Liver (tissue), 9 donors: Measurements from ENCODE around the gene PDP2. TPM values are rescaled to one million over a fixed set of nuclear protein-coding genes. Genes with fewer than 3 reads are reported as not detected.
A peak's percentile ranks its signal among the peaks of the same experiment; 100 is the strongest.
"Not testable (repeated sequence)": the region's sequence is repeated elsewhere in the genome, so short reads cannot be mapped to it uniquely, and the experiment has no call there.

ENCODE experiments used
- DNase-seq: peaks from one replicate; pipeline ENCODE4 v3.0.0-alpha.2; 2017; ENCODE audit warnings: low spot score
- H3K27ac ChIP-seq, 2 donors: one replicate each; pipeline ENCODE4 v1.7.0; 2013; ENCODE audit warnings: inconsistent platforms in 2 of 2, low read length in 2 of 2, control low read depth in 1 of 2, low read depth in 1 of 2, mild to moderate bottlenecking in 1 of 2
- H3K27me3 ChIP-seq, 4 donors: one replicate each; pipeline versions ENCODE4 v1.6.1 to v1.7.0; 2013; ENCODE audit warnings: low read length in 3 of 4, inconsistent platforms in 1 of 4, mild to moderate bottlenecking in 1 of 4, moderate library complexity in 1 of 4; ENCODE audit not compliant: control insufficient read depth in 4 of 4, insufficient read depth in 4 of 4
- H3K36me3 ChIP-seq, 4 donors: one replicate each; pipeline versions ENCODE4 v1.6.1 to v1.7.0; 2013; ENCODE audit warnings: low read length in 3 of 4, mild to moderate bottlenecking in 3 of 4, low read depth in 1 of 4, moderate library complexity in 1 of 4; ENCODE audit not compliant: control insufficient read depth in 4 of 4, insufficient read depth in 3 of 4
- H3K4me1 ChIP-seq, 4 donors: one replicate each; pipeline versions ENCODE4 v1.6.1 to v1.7.0; 2013; ENCODE audit warnings: low read length in 3 of 4, mild to moderate bottlenecking in 3 of 4, moderate library complexity in 1 of 4; ENCODE audit not compliant: control insufficient read depth in 4 of 4, insufficient read depth in 4 of 4
- H3K4me3 ChIP-seq, 3 donors: one replicate each; pipeline versions ENCODE4 v1.6.1 to v1.7.0; 2013; ENCODE audit warnings: low read length in 3 of 3, control low read depth in 1 of 3, low read depth in 1 of 3, mild to moderate bottlenecking in 1 of 3
- H3K9ac ChIP-seq, 2 donors: one replicate each; pipeline ENCODE4 v1.7.0; 2013; ENCODE audit warnings: low read length in 2 of 2, mild to moderate bottlenecking in 2 of 2, moderate library complexity in 2 of 2, control low read depth in 1 of 2, low read depth in 1 of 2
- H3K9me3 ChIP-seq, 4 donors: one replicate each; pipeline versions ENCODE4 v1.6.1 to v1.7.0; 2013; ENCODE audit warnings: low read length in 3 of 4; ENCODE audit not compliant: control insufficient read depth in 4 of 4
- ATF3 ChIP-seq: IDR thresholded peaks from 2 replicates; pipeline ENCODE4 v1.6.1; 2016; ENCODE audit warnings: antibody characterized with exemption
- FOXA1 ChIP-seq: IDR thresholded peaks from 2 replicates; pipeline ENCODE4 v1.6.1; 2016; ENCODE audit warnings: antibody characterized with exemption
- FOXA2 ChIP-seq: IDR thresholded peaks from 2 replicates; pipeline ENCODE4 v1.6.1; 2016; ENCODE audit warnings: antibody characterized with exemption
- GABPA ChIP-seq, 2 donors: IDR thresholded peaks in 1 of 2; conservative IDR thresholded peaks in 1 of 2; 2 replicates each; pipeline ENCODE4 v1.6.1; 2016; ENCODE audit warnings: antibody characterized with exemption in 2 of 2, mild to moderate bottlenecking in 1 of 2, moderate library complexity in 1 of 2
- HNF4A ChIP-seq, 2 donors: conservative IDR thresholded peaks; 2 replicates each; pipeline ENCODE4 v1.6.1; 2016; ENCODE audit warnings: antibody characterized with exemption in 2 of 2, mild to moderate bottlenecking in 2 of 2
- JUND ChIP-seq, 2 donors: IDR thresholded peaks; 2 replicates each; pipeline ENCODE4 v1.6.1; 2016; ENCODE audit warnings: antibody characterized with exemption in 2 of 2
- NR2F2 ChIP-seq: IDR thresholded peaks from 2 replicates; pipeline ENCODE4 v1.6.1; 2016; ENCODE audit warnings: antibody characterized with exemption
- RAD21 ChIP-seq, 2 donors: IDR thresholded peaks; 2 replicates each; pipeline ENCODE4 v1.6.1; 2016; ENCODE audit warnings: antibody characterized with exemption in 2 of 2, mild to moderate bottlenecking in 2 of 2
- RXRA ChIP-seq, 2 donors: IDR thresholded peaks; 2 replicates each; pipeline ENCODE4 v1.6.1; 2017 to 2018; ENCODE audit warnings: antibody characterized with exemption in 2 of 2, mild to moderate bottlenecking in 1 of 2
- SP1 ChIP-seq: IDR thresholded peaks from 2 replicates; pipeline ENCODE4 v1.6.1; 2018; ENCODE audit warnings: antibody characterized with exemption, mild to moderate bottlenecking
- TAF1 ChIP-seq: conservative IDR thresholded peaks from 2 replicates; pipeline ENCODE4 v1.6.1; 2016; ENCODE audit warnings: antibody characterized with exemption, mild to moderate bottlenecking
- YY1 ChIP-seq: IDR thresholded peaks from 2 replicates; pipeline ENCODE4 v1.6.1; 2016; ENCODE audit warnings: antibody characterized with exemption, mild to moderate bottlenecking
- ZBTB33 ChIP-seq: IDR thresholded peaks from 2 replicates; pipeline ENCODE4 v1.6.1; 2016; ENCODE audit warnings: antibody characterized with exemption
- WGBS: extraction: QIAGEN DNeasy Blood & Tissue Kit; methylation state at CpG from one replicate; pipeline ENCODE4 v1.1.7; 2013; 5-methylcytosine and 5-hydroxymethylcytosine counted together
- polyA plus RNA-seq, 2 donors: library from polyadenylated mRNA; stranded (reverse) in 1 of 2; unstranded in 1 of 2; fragments of 200-250 nt in 1 of 2; fragments of >200 nt in 1 of 2; fragmentation: Nextera tagmentation in 1 of 2; extraction: Ambion mirVana in 1 of 2; gene quantifications; one replicate each; pipeline versions ENCODE4 v1.2.1 to v1.2.3, GENCODE V29; 2013 to 2015
- total RNA-seq, 2 donors: library from RNA; depleted of rRNA; stranded (reverse); fragments of >200 nt; gene quantifications; one replicate each; pipeline ENCODE4 v1.2.3, GENCODE V29; 2014
- TF ChIP-seq, protein P1 (sequence below): fragments of 150-350 bp; IDR thresholded peaks from 2 replicates; pipeline ENCODE4 v1.5.1; 2017; ENCODE audit warnings: improper control_type of control experiment, low read depth, low read length; ENCODE audit not compliant: missing input control
- donor health status: healthy.
- donor health status: healthy.
- donor health status: healthy.
- donor health status: healthy.
- donor health status: healthy.

The PDP2 gene
- total and polyA plus RNA-seq, 4 donors = 2.3 to 9.4 (median 6.1) TPM

DNA sequence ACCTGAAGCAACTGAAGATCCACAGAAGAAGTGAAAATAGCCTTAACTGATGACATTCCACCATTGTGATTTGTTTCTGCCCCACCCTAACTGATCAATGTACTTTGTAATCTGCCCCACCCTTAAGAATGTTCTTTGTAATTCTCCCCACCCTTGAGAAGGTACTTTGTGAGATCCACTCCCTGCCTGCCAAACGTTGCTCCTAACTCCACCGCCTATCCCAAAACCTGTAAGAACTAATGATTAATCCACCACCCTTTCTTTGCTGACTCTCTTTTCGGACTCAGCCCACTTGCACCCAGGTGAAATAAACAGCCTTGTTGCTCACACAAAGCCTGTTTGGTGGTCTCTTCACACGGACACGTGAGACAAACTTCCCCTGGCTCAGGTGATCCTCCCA lies 16.4 kb downstream of the PDP2 start:
- H3K27me3 ChIP-seq, H3K9me3 ChIP-seq, H3K36me3 ChIP-seq, H3K27ac ChIP-seq, H3K9ac ChIP-seq, DNase-seq, H3K4me3 ChIP-seq: not testable (repeated sequence)
- 72% methylated on average over 5 of the region's 5 CpGs for WGBS
- peaks cover 7 to 22% (median 17%) of the 10 kb centered on the region in 4 donors for H3K4me1 ChIP-seq

DNA sequence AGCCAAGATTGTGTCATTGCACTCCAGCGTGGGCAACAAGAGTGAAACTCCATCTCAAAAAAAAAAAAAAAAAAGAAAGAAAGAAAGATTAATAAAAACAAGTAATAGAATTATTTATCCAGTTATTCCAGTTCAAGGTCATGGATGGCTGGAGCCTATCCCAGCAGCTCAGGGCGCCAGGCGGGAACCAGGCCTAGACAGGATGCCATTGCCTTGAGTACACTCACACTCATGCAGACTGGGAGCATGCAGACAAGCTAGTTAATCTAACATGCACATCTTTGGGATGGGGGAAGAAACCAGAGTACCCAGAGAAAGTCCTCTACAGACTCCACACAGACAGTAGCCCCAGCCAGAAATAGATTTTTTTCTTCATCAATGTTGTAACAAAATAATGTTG lies 17.9 kb downstream of the PDP2 start:
- Histone ChIP-seq H3K27ac (no peak overlapping the region), H3K27me3 (no peaks in the 10 kb centered on the region), H3K4me1 (peaks cover 6 to 22% (median 17%) of the 10 kb centered on the region in 4 donors), H3K9ac (no peak overlapping the region), H3K36me3 (no peaks in the 10 kb centered on the region), H3K9me3 (no peaks in the 10 kb centered on the region), H3K4me3 (no peak overlapping the region)
- TF ChIP-seq HNF4A (conservative IDR thresholded peaks at IDR 0.05) = no peak
- no peak for TF ChIP-seq FOXA2
- TF ChIP-seq RXRA (IDR thresholded peaks at IDR 0.05) = no peak
- no peak for TF ChIP-seq JUND (IDR thresholded peaks at IDR 0.05)
- TF ChIP-seq SP1 = no peak
- TF ChIP-seq ZBTB33 = no peak
- TF ChIP-seq YY1 = no peak
- TF ChIP-seq TAF1 = no peak
- TF ChIP-seq RAD21 (IDR thresholded peaks at IDR 0.05) = no peak
- no peak for TF ChIP-seq ATF3
- TF ChIP-seq FOXA1 = no peak
- TF ChIP-seq, protein P1, sequence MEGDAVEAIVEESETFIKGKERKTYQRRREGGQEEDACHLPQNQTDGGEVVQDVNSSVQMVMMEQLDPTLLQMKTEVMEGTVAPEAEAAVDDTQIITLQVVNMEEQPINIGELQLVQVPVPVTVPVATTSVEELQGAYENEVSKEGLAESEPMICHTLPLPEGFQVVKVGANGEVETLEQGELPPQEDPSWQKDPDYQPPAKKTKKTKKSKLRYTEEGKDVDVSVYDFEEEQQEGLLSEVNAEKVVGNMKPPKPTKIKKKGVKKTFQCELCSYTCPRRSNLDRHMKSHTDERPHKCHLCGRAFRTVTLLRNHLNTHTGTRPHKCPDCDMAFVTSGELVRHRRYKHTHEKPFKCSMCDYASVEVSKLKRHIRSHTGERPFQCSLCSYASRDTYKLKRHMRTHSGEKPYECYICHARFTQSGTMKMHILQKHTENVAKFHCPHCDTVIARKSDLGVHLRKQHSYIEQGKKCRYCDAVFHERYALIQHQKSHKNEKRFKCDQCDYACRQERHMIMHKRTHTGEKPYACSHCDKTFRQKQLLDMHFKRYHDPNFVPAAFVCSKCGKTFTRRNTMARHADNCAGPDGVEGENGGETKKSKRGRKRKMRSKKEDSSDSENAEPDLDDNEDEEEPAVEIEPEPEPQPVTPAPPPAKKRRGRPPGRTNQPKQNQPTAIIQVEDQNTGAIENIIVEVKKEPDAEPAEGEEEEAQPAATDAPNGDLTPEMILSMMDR = no peak
- TF ChIP-seq NR2F2 = no peak
- no peak for TF ChIP-seq GABPA (IDR thresholded peaks at IDR 0.05 in 1 of 2, conservative IDR thresholded peaks at IDR 0.05 in 1 of 2)
- DNase-seq = no peak
- WGBS = 51% methylated on average over 3 of the region's 3 CpGs

DNA sequence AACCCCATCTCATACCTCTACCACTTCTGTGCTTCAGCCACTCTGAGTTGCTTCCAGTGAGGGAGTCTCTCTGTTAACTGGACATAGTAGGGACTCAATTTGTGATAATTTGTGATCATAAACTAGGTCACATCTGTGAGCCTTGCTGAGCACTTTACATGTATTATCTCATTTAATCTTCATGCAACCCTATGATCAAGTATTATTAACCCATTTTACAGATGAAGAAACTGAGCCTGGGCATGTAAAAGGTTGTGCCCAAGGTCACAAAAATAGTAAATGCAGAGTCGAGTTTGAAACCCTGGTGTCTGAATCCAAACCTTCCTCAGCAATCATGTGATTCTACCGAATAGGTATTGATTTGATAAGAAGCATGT lies 18.6 kb downstream of the PDP2 start:
- peak overlapping the region in 1 of 2 donors; percentile 61 for H3K27ac ChIP-seq
- 37% methylated on average over 2 of the region's 2 CpGs for WGBS

More for the DNA sequence above, 18.6 kb downstream of the PDP2 start:
- H3K9me3 ChIP-seq = no peaks in the 10 kb centered on the region
- H3K9ac ChIP-seq = no peak overlapping the region
- TF ChIP-seq YY1 (no peak), HNF4A (conservative IDR thresholded peaks at IDR 0.05) (no peak), ATF3 (no peak)
- TF ChIP-seq, protein P1 = no peak
- peaks cover 6 to 22% (median 17%) of the 10 kb centered on the region in 4 donors for H3K4me1 ChIP-seq
- no peaks in the 10 kb centered on the region for H3K27me3 ChIP-seq
- no peaks in the 10 kb centered on the region for H3K36me3 ChIP-seq
- H3K4me3 ChIP-seq = no peak overlapping the region
- no peak for DNase-seq
